ENCODE data around the gene GRK7. TPM values are rescaled to one million over a fixed set of nuclear protein-coding genes. Genes with fewer than 3 reads are reported as not detected.
A peak's percentile ranks its signal among the peaks of the same experiment; 100 is the strongest.

The GRK7 gene
- total and polyA plus RNA-seq, 2 of the 13 experiments (the other 11 are each of a cell fraction or from before 2014, with no cell fraction given): not detected

GRCh38 chr3:141738022-141738890, 25.0 kb upstream of the GRK7 start, which contains the start of gene RNF7 (continued):
- TF ChIP-seq MLX (CRISPR knock-in tag; IDR thresholded peaks at IDR 0.05) (no peak), CHD2 (IDR thresholded peaks at IDR 0.05; ENCODE audit: low read depth, low read length) (no peak), HMGXB3 (CRISPR knock-in tag; IDR thresholded peaks at IDR 0.05; ENCODE audit: borderline replicate concordance) (0 out of 2 replicates have a peak, but pooled peaks have one; percentile 33), MATR3 (CRISPR knock-in tag; IDR thresholded peaks at IDR 0.05) (no peak), FOXK2 (IDR thresholded peaks at IDR 0.05) (no peak), ZBTB7A (CRISPR knock-in tag; IDR thresholded peaks at IDR 0.05) (no peak), E2F5 (CRISPR knock-in tag; conservative IDR thresholded peaks at IDR 0.05) (no peak), ARNTL (CRISPR knock-in tag; IDR thresholded peaks at IDR 0.05) (peak; percentile 65; the same call in 1 of the 2 replicates), JUNB (CRISPR knock-in tag; IDR thresholded peaks at IDR 0.05; ENCODE audit: borderline replicate concordance) (no peak), POLR2G (IDR thresholded peaks at IDR 0.05; ENCODE audit: low read depth, low read length) (peak; percentile 92), THAP11 (CRISPR knock-in tag; IDR thresholded peaks at IDR 0.05) (peak; percentile 85), ZNF44 (CRISPR knock-in tag; IDR thresholded peaks at IDR 0.05) (no peak), ZNF343 (CRISPR knock-in tag; IDR thresholded peaks at IDR 0.05) (peak; percentile 53; the same call in 1 of the 2 replicates), CREB3 (CRISPR knock-in tag; IDR thresholded peaks at IDR 0.05) (0 out of 2 replicates have a peak, but pooled peaks have one; percentile 78), AKNA (CRISPR knock-in tag; IDR thresholded peaks at IDR 0.05; ENCODE audit: borderline replicate concordance) (no peak)
